ENCODE results near the gene CDK6. TPM values are rescaled to one million over a fixed set of nuclear protein-coding genes. Genes with fewer than 3 reads are reported as not detected.

The CDK6 gene
- total and polyA plus RNA-seq, 9 of the 15 experiments (the other 6 are each of a cell fraction or from before 2014, with no cell fraction given): 7.6 to 109 (median 44.4) TPM

GRCh38 chr7:92777993-92778392 is 58.4 kb downstream of the CDK6 start:
- H3K79me2 ChIP-seq (ENCODE audit: control insufficient read depth, insufficient read depth, low read length): peaks cover 52% of the 10 kb centered on the region
- FAIRE-seq: no peak
- no TSS peak for BruUV-seq (replicated peaks)

More at GRCh38 chr7:92777993-92778392, 58.4 kb downstream of the CDK6 start:
- CTCF ChIA-PET (ENCODE audit: low intra/inter-chr PET ratio): no interaction called here
- Histone ChIP-seq H3K4me1 (replicated peaks in 1 of 2; ENCODE audit: control insufficient read depth in 2 of 2, insufficient read depth in 2 of 2, low read length in 2 of 2) (no peaks in the 10 kb centered on the region), H4K20me1 (replicated peaks; ENCODE audit: control insufficient read depth, insufficient read depth, low read length) (no peaks in the 10 kb centered on the region), H3K9me1 (ENCODE audit: control insufficient read depth, insufficient read depth, low read length) (no peaks in the 10 kb centered on the region), H2AFZ (ENCODE audit: low read depth, low read length) (no peak overlapping the region), H3K9me3 (replicated peaks; ENCODE audit: control insufficient read depth, insufficient read depth, low read depth, low read length) (no peaks in the 10 kb centered on the region), H3K27me3 (ENCODE audit: control insufficient read depth in 2 of 2, insufficient read depth in 2 of 2, low read length in 2 of 2) (no peaks in the 10 kb centered on the region), H3K4me2 (ENCODE audit: insufficient read depth, low read length) (no peak overlapping the region), H3K4me3 (no peak overlapping the region), H3K27ac (ENCODE audit: extremely low read depth, low read depth, low read length) (no peak overlapping the region), H3K36me3 (ENCODE audit: control insufficient read depth, insufficient read depth, low read length) (peaks cover 27% of the 10 kb centered on the region), H3K9ac (ENCODE audit: insufficient read depth in 1 of 2, low read depth in 2 of 2, low read length in 2 of 2) (no peak overlapping the region)
- POLR2A ChIA-PET: interaction anchor here (1.9 kb wide), 1 partner anchor 11 kb away, joined by 8 read pairs; no protein-coding TSS in a partner anchor
- WGBS (ENCODE audit: insufficient coverage, low coverage, missing lambda C conversion rate): 69% methylated on average over 1 of the region's 1 CpG
- in situ Hi-C loops (cut with MboI): no loop called here
- TF ChIP-seq ESRRB (CRISPR knock-in tag; IDR thresholded peaks at IDR 0.05; ENCODE audit: borderline replicate concordance) (no peak), BCL6 (CRISPR knock-in tag; IDR thresholded peaks at IDR 0.05) (no peak), ASH1L (IDR thresholded peaks at IDR 0.05; ENCODE audit: borderline replicate concordance, low read depth, partially characterized antibody) (no peak), POU5F1 (IDR thresholded peaks at IDR 0.05; ENCODE audit: borderline replicate concordance, low read depth, low read length, partially characterized antibody) (no peak), MITF (IDR thresholded peaks at IDR 0.05) (no peak), ZNF239 (CRISPR knock-in tag; IDR thresholded peaks at IDR 0.05) (no peak), POLR3A (IDR thresholded peaks at IDR 0.05; ENCODE audit: borderline replicate concordance, extremely low read depth, insufficient read depth, insufficient read length) (no peak), CBX2 (IDR thresholded peaks at IDR 0.05; ENCODE audit: insufficient read depth, low read length, poor library complexity, severe bottlenecking) (no peak), ZNF175 (CRISPR knock-in tag; IDR thresholded peaks at IDR 0.05; ENCODE audit: low read depth) (no peak), ETV1 (tag; conservative IDR thresholded peaks at IDR 0.05; ENCODE audit: low read depth) (no peak), LARP7 (IDR thresholded peaks at IDR 0.05) (no peak), ZNF830 (CRISPR knock-in tag; IDR thresholded peaks at IDR 0.05) (no peak), EWSR1 (IDR thresholded peaks at IDR 0.05; ENCODE audit: borderline replicate concordance, low read depth, partially characterized antibody) (no peak), MYBL2 (IDR thresholded peaks at IDR 0.05; ENCODE audit: low read depth) (no peak), MYBL2 (CRISPR knock-in tag; IDR thresholded peaks at IDR 0.05; ENCODE audit: borderline replicate concordance) (no peak), TAF7 (tag; IDR thresholded peaks at IDR 0.05) (no peak), POLR2AphosphoS2 (IDR thresholded peaks at IDR 0.05; ENCODE audit: low read length) (no peak), ZNF57 (CRISPR knock-in tag; IDR thresholded peaks at IDR 0.05) (no peak)
- ATAC-seq (no peak), DNase-seq (ENCODE audit: extremely low read depth in 1 of 4, low spot score in 3 of 4) (no peak)
- intact Hi-C loops (cut with micrococcal nuclease): no loop called here

All from K562 (cell line).